K562 (cell line): ENCODE measurements around the gene SATB2. TPM values are rescaled to one million over a fixed set of nuclear protein-coding genes. Genes with fewer than 3 reads are reported as not detected.

Experiments
- ATAC-seq: fragments of 200-7000 bp; cut with Tn5 transposase; 3 replicates; pipeline ENCODE4 v1.9.1; 2020; ENCODE audit warnings: moderate library complexity
- BruUV-seq: library from RNA; stranded (reverse); fragments of 400-500 nt; replicated peaks from 2 replicates; lab custom pipeline; 2021; lab: Mats Ljungman, UMichigan
- CTCF ChIA-PET: fragments of 300-600 bp; formaldehyde crosslinking; extraction: SDS; loops from one replicate; lab custom pipeline; 2021; ENCODE audit warnings: low intra/inter-chr PET ratio; lab: Yijun Ruan, JAX
- POLR2A ChIA-PET: fragments of 300-600, 350-650 bp; sonication (Branson Sonifier 250); formaldehyde crosslinking; extraction: SDS; loops from one replicate; lab custom pipeline; 2021; ENCODE audit warnings: antibody characterized with exemption, inconsistent platforms; lab: Yijun Ruan, JAX
- DNase-seq, 4 experiments: peaks; one replicate each; pipeline versions ENCODE4 v3.0.0 to v3.0.0-alpha.2; 2011 to 2018; ENCODE audit warnings: low spot score in 3 of 4, mixed read lengths in 3 of 4; ENCODE audit errors: extremely low read depth in 1 of 4
- FAIRE-seq: peaks from 2 replicates; lab custom pipeline; 2011; peaks lifted over from hg19 to GRCh38; lab: Jason Lieb, UNC
- H2AFZ ChIP-seq: 2 replicates; pipeline ENCODE4 v1.6.0; 2011; ENCODE audit warnings: low read depth, low read length, control low read depth, inconsistent platforms
- H3K27ac ChIP-seq: fragments of 200-600 bp; 3 replicates; pipeline ENCODE4 v1.8.0; 2011; ENCODE audit warnings: low read depth, mild to moderate bottlenecking, control low read depth, inconsistent platforms, low read length, moderate library complexity, mixed read lengths; ENCODE audit errors: extremely low read depth
- H3K27me3 ChIP-seq, 2 experiments: fragments of 300-600 bp in 1 of 2; 2 replicates in 1 of 2; 3 replicates in 1 of 2; pipeline versions ENCODE4 v1.6.0 to v1.8.0; 2011; ENCODE audit warnings: inconsistent platforms in 2 of 2, low read length in 2 of 2, mild to moderate bottlenecking in 1 of 2, mixed read lengths in 1 of 2, moderate library complexity in 1 of 2; ENCODE audit not compliant: control insufficient read depth in 2 of 2, insufficient read depth in 2 of 2
- H3K36me3 ChIP-seq: fragments of 300-600 bp; 3 replicates; pipeline ENCODE4 v1.8.0; 2011; ENCODE audit warnings: mild to moderate bottlenecking, low read length, inconsistent platforms; ENCODE audit not compliant: control insufficient read depth, insufficient read depth
- H3K4me1 ChIP-seq, 2 experiments: fragments of 200-600 bp in 1 of 2; replicated peaks in 1 of 2; 2 replicates in 1 of 2; 3 replicates in 1 of 2; pipeline versions ENCODE4 v1.5.1 to v1.8.0; 2011; ENCODE audit warnings: inconsistent platforms in 2 of 2, low read length in 2 of 2, mild to moderate bottlenecking in 1 of 2, mixed read lengths in 1 of 2, moderate library complexity in 1 of 2; ENCODE audit not compliant: control insufficient read depth in 2 of 2, insufficient read depth in 2 of 2
- H3K4me2 ChIP-seq: 2 replicates; pipeline ENCODE4 v1.6.1; 2011; ENCODE audit warnings: low read length, control low read depth, inconsistent platforms, mixed read lengths; ENCODE audit not compliant: insufficient read depth
- H3K4me3 ChIP-seq: fragments of 200-600 bp; sonication (generic), shearing (Covaris generic); 2 replicates; pipeline ENCODE4 v1.5.1; 2016; ENCODE audit warnings: control low read depth, inconsistent platforms
- H3K79me2 ChIP-seq: fragments of 200-600 bp; 3 replicates; pipeline ENCODE4 v1.8.0; 2011; ENCODE audit warnings: low read length, inconsistent platforms; ENCODE audit not compliant: control insufficient read depth, insufficient read depth
- H3K9ac ChIP-seq, 2 experiments: 2 replicates each; pipeline versions ENCODE4 v1.6.0 to v1.6.1; 2011; ENCODE audit warnings: low read depth in 2 of 2, low read length in 2 of 2, control low read depth in 1 of 2, inconsistent platforms in 1 of 2, mild to moderate bottlenecking in 1 of 2, mixed read lengths in 1 of 2; ENCODE audit not compliant: insufficient read depth in 1 of 2
- H3K9me1 ChIP-seq: one replicate; pipeline ENCODE4 v1.6.0; 2011; ENCODE audit warnings: inconsistent platforms, mild to moderate bottlenecking, low read length, moderate library complexity; ENCODE audit not compliant: control insufficient read depth, insufficient read depth
- H3K9me3 ChIP-seq: replicated peaks from 2 replicates; pipeline ENCODE4 v1.5.1; 2011; ENCODE audit warnings: low read depth, low read length, inconsistent platforms; ENCODE audit not compliant: control insufficient read depth, insufficient read depth
- H4K20me1 ChIP-seq: replicated peaks from 2 replicates; pipeline ENCODE4 v1.6.1; 2011; ENCODE audit warnings: low read length, inconsistent platforms, mixed read lengths; ENCODE audit not compliant: control insufficient read depth, insufficient read depth
- CTCF ChIP-seq, 3 experiments: IDR thresholded peaks in 2 of 3; conservative IDR thresholded peaks in 1 of 3; 2 replicates each; pipeline ENCODE4 v1.5.1; 2011 to 2012; ENCODE audit warnings: low read length in 3 of 3, mild to moderate bottlenecking in 3 of 3, control low read depth in 2 of 3, improper control_type of control experiment in 1 of 3, inconsistent platforms in 1 of 3, low read depth in 1 of 3, mixed read lengths in 1 of 3, moderate library complexity in 1 of 3; ENCODE audit not compliant: insufficient read depth in 2 of 3
- GATAD2A ChIP-seq: fragments of 450-650 bp; IDR thresholded peaks from 2 replicates; pipeline ENCODE4 v1.6.1; 2017
- KAT8 ChIP-seq: fragments of 450-650 bp; IDR thresholded peaks from 2 replicates; pipeline ENCODE4 v1.6.1; 2016; ENCODE audit warnings: low read depth, mild to moderate bottlenecking
- RAD21 ChIP-seq, 2 experiments: fragments of 250-450 bp in 1 of 2; fragments of 450-650 bp in 1 of 2; sonication (Bioruptor Pico) in 1 of 2; formaldehyde crosslinking in 1 of 2; IDR thresholded peaks in 1 of 2; conservative IDR thresholded peaks in 1 of 2; 2 replicates each; pipeline versions ENCODE4 v1.4.0 to v1.8.0; 2020 to 2022; ENCODE audit warnings: mild to moderate bottlenecking in 2 of 2, moderate library complexity in 1 of 2
- WGBS: fragments of 100-300 bp; shearing (Covaris generic); methylation state at CpG from one replicate; pipeline ENCODE4 v1.1.6; 2016; ENCODE audit warnings: low coverage, mixed read lengths; ENCODE audit not compliant: insufficient coverage; ENCODE audit errors: missing lambda C conversion rate; 5-methylcytosine and 5-hydroxymethylcytosine counted together
- in situ Hi-C: fragments of 300-500 bp; cut with MboI; formaldehyde crosslinking; loops from 4 replicates; pipeline ENCODE4 v1.15.0; 2018; ENCODE audit warnings: inconsistent platforms, mixed read lengths
- intact Hi-C: fragments of 100-400 bp; cut with micrococcal nuclease; formaldehyde crosslinking; loops from 2 replicates; pipeline ENCODE4 v1.14.2; 2022
- polyA plus RNA-seq, 8 experiments: library from polyadenylated mRNA; depleted of rRNA in 4 of 8; stranded (reverse) in 5 of 8; unstranded in 3 of 8; fragments of >200 nt; fragmentation: Nextera tagmentation in 2 of 8; fragmentation: Illumina TruSeq in 1 of 8; extraction: Ambion mirVana in 2 of 8; extraction: Trizol in 1 of 8; gene quantifications; 2 replicates each; pipeline versions ENCODE4 v1.2.1 to v1.2.3, GENCODE V29; 2011 to 2014; ENCODE audit warnings: inconsistent platforms in 1 of 8, missing spikeins in 1 of 8
- total RNA-seq, 7 experiments: library from RNA; depleted of rRNA in 6 of 7; stranded (reverse); fragments of >200 nt in 6 of 7; fragmentation: Illumina TruSeq in 2 of 7; extraction: Trizol in 2 of 7; gene quantifications; 2 replicates each; pipeline versions ENCODE4 v1.2.1 to v1.2.3, GENCODE V29; 2011 to 2021; ENCODE audit warnings: low replicate concordance in 1 of 7
- TF ChIP-seq, protein P1 (sequence below): fragments of 200-800 bp; sonication (Bioruptor generic); IDR thresholded peaks from 2 replicates; pipeline ENCODE4 v1.6.1; 2016; ENCODE audit warnings: missing genetic modification characterization, missing compliant biosample characterization
- TF ChIP-seq, protein P2 (sequence below): fragments of 450-650 bp; IDR thresholded peaks from 2 replicates; pipeline ENCODE4 v1.6.1; 2016; ENCODE audit warnings: missing biosample characterization, missing genetic modification characterization

Gene SATB2
- total and polyA plus RNA-seq, 9 of the 15 experiments (the other 6 are each of a cell fraction or from before 2014, with no cell fraction given): 4.5 to 34.0 (median 15.1) TPM

GRCh38 chr2:199480966-199481365 is 23.2 kb upstream of the SATB2 start:
- Histone ChIP-seq H4K20me1 (no peaks in the 10 kb centered on the region), H3K9me1 (no peaks in the 10 kb centered on the region), H3K27me3 (no peaks in the 10 kb centered on the region), H3K27ac (no peak overlapping the region), H3K4me3 (no peak overlapping the region), H3K36me3 (no peaks in the 10 kb centered on the region), H2AFZ (0 out of 2 replicates have a peak overlapping the region, but pooled peaks have one; percentile 58)
- no peak for DNase-seq
- 30% methylated on average over 2 of the region's 2 CpGs for WGBS
- intact Hi-C loops: loop anchor here (2.0 to 10.0 kb wide), 3 partner anchors 76 to 216 kb away; no protein-coding TSS in a partner anchor
- TF ChIP-seq, protein P1, sequence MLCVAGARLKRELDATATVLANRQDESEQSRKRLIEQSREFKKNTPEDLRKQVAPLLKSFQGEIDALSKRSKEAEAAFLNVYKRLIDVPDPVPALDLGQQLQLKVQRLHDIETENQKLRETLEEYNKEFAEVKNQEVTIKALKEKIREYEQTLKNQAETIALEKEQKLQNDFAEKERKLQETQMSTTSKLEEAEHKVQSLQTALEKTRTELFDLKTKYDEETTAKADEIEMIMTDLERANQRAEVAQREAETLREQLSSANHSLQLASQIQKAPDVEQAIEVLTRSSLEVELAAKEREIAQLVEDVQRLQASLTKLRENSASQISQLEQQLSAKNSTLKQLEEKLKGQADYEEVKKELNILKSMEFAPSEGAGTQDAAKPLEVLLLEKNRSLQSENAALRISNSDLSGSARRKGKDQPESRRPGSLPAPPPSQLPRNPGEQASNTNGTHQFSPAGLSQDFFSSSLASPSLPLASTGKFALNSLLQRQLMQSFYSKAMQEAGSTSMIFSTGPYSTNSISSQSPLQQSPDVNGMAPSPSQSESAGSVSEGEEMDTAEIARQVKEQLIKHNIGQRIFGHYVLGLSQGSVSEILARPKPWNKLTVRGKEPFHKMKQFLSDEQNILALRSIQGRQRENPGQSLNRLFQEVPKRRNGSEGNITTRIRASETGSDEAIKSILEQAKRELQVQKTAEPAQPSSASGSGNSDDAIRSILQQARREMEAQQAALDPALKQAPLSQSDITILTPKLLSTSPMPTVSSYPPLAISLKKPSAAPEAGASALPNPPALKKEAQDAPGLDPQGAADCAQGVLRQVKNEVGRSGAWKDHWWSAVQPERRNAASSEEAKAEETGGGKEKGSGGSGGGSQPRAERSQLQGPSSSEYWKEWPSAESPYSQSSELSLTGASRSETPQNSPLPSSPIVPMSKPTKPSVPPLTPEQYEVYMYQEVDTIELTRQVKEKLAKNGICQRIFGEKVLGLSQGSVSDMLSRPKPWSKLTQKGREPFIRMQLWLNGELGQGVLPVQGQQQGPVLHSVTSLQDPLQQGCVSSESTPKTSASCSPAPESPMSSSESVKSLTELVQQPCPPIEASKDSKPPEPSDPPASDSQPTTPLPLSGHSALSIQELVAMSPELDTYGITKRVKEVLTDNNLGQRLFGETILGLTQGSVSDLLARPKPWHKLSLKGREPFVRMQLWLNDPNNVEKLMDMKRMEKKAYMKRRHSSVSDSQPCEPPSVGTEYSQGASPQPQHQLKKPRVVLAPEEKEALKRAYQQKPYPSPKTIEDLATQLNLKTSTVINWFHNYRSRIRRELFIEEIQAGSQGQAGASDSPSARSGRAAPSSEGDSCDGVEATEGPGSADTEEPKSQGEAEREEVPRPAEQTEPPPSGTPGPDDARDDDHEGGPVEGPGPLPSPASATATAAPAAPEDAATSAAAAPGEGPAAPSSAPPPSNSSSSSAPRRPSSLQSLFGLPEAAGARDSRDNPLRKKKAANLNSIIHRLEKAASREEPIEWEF (CRISPR knock-in tag): no peak
- TF ChIP-seq RAD21 (CRISPR knock-in tag; conservative IDR thresholded peaks at IDR 0.05 in 1 of 2, IDR thresholded peaks at IDR 0.05 in 1 of 2): peak in 1 of 2 experiments; percentile 16; a peak in 2 of 4 replicates
- TF ChIP-seq, protein P2, sequence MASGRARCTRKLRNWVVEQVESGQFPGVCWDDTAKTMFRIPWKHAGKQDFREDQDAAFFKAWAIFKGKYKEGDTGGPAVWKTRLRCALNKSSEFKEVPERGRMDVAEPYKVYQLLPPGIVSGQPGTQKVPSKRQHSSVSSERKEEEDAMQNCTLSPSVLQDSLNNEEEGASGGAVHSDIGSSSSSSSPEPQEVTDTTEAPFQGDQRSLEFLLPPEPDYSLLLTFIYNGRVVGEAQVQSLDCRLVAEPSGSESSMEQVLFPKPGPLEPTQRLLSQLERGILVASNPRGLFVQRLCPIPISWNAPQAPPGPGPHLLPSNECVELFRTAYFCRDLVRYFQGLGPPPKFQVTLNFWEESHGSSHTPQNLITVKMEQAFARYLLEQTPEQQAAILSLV (tag): no peak
- no peak for TF ChIP-seq KAT8
- TF ChIP-seq GATAD2A: no peak
- TF ChIP-seq CTCF (IDR thresholded peaks at IDR 0.05 in 2 of 3, conservative IDR thresholded peaks at IDR 0.05 in 1 of 3; ENCODE audit: insufficient read depth in 2 of 3, low read depth in 1 of 3, low read length in 3 of 3): peak in 1 of 3 experiments; percentile 21; a peak in 1 of 6 replicates
- TF ChIP-seq, all 486 proteins: peak for 2
- H3K4me2 ChIP-seq: no peak overlapping the region
- no peak for FAIRE-seq
- no peaks in the 10 kb centered on the region for H3K4me1 ChIP-seq
- BruUV-seq: no TSS peak
- ChIA-PET POLR2A (interaction anchor here (0.6 kb wide), 1 partner anchor 42 kb away, joined by 4 read pairs; no protein-coding TSS in a partner anchor), CTCF (no interaction called here)
- in situ Hi-C loops: loop anchor here (25.0 kb wide), 1 partner anchor 1169 kb away; no protein-coding TSS in a partner anchor
- peak; percentile 30; the same call in 1 of the 3 replicates for ATAC-seq
- no peaks in the 10 kb centered on the region for H3K9me3 ChIP-seq
- no peaks in the 10 kb centered on the region for H3K79me2 ChIP-seq
- no peak overlapping the region for H3K9ac ChIP-seq
